ENCODE measurements around the gene KDM2B.

The KDM2B gene

GRCh38 chr12:121442028-121442948, 138.5 kb downstream of the KDM2B start:
- no peak overlapping the region for H3K4me3 ChIP-seq (ENCODE audit: low read length)
- no peak for TF ChIP-seq CTCF (IDR thresholded peaks at IDR 0.05; ENCODE audit: insufficient read depth, low read depth, low read length, missing control alignments)
- no peak for DNase-seq (ENCODE audit: low read depth)

- H3K4me3 ChIP-seq (ENCODE audit: low read length), result no peak overlapping the region
- DNase-seq (ENCODE audit: low read depth), result no peak
- no peak for TF ChIP-seq CTCF (IDR thresholded peaks at IDR 0.05; ENCODE audit: insufficient read depth, low read depth, low read length, missing control alignments)
These were observed 139.3 kb downstream of the KDM2B start for GRCh38 chr12:121441555-121441954.

- no peak for TF ChIP-seq CTCF (IDR thresholded peaks at IDR 0.05; ENCODE audit: insufficient read depth, low read depth, low read length, missing control alignments)
- no peak for DNase-seq (ENCODE audit: low read depth)
- no peak overlapping the region for H3K4me3 ChIP-seq (ENCODE audit: low read length)
These were observed 140.1 kb downstream of the KDM2B start for GRCh38 chr12:121440768-121441167.

- DNase-seq (ENCODE audit: low read depth), result peak; percentile 25
- TF ChIP-seq CTCF (IDR thresholded peaks at IDR 0.05; ENCODE audit: insufficient read depth, low read depth, low read length, missing control alignments), result no peak
- H3K4me3 ChIP-seq (ENCODE audit: low read length), result no peak overlapping the region
These were observed 141.1 kb downstream of the KDM2B start for GRCh38 chr12:121439715-121440114.

GRCh38 chr12:121438905-121439304, 141.9 kb downstream of the KDM2B start:
- TF ChIP-seq CTCF (IDR thresholded peaks at IDR 0.05; ENCODE audit: insufficient read depth, low read depth, low read length, missing control alignments), result no peak
- no peak for DNase-seq (ENCODE audit: low read depth)

GRCh38 chr12:121436706-121437105, 144.1 kb downstream of the KDM2B start:
- no peak overlapping the region for H3K4me3 ChIP-seq (ENCODE audit: low read length)
- no peak for TF ChIP-seq CTCF (IDR thresholded peaks at IDR 0.05; ENCODE audit: insufficient read depth, low read depth, low read length, missing control alignments)
- no peak for DNase-seq (ENCODE audit: low read depth)

More at GRCh38 chr12:121438905-121439304, 141.9 kb downstream of the KDM2B start:
- H3K4me3 ChIP-seq (ENCODE audit: low read length), result no peak overlapping the region
